Gastroesophageal sphincter (tissue), 4 donors: ENCODE data around the gene OPRL1. TPM values are rescaled to one million over a fixed set of nuclear protein-coding genes. Genes with fewer than 3 reads are reported as not detected.
"Not testable (repeated sequence)": the region's sequence is repeated elsewhere in the genome, so short reads cannot be mapped to it uniquely, and the experiment has no call there.

Experiments
- ATAC-seq: fragments of 150-250 bp; one replicate; pipeline ENCODE4 v1.9.1; 2016; ENCODE audit warnings: mild to moderate bottlenecking, moderate library complexity
- H3K27ac ChIP-seq, 4 donors: fragments of 200-600 bp; sonication (generic) in 3 of 4; 1 replicate in 3 of 4; 2 replicates in 1 of 4; pipeline ENCODE4 v1.5.1; 2016 to 2019
- H3K27me3 ChIP-seq: fragments of 200-600 bp; sonication (generic); one replicate; pipeline ENCODE4 v1.5.1; 2019
- H3K36me3 ChIP-seq, 2 donors: fragments of 200-600 bp; sonication (generic); one replicate each; pipeline ENCODE4 v1.5.1; 2019; ENCODE audit warnings: control low read depth in 1 of 2
- H3K4me1 ChIP-seq, 3 donors: fragments of 200-600 bp; sonication (generic); 1 replicate in 2 of 3; 2 replicates in 1 of 3; pipeline ENCODE4 v1.5.1; 2016 to 2019; ENCODE audit warnings: control low read depth in 2 of 3
- H3K4me3 ChIP-seq, 2 donors: fragments of 200-600 bp; sonication (generic); one replicate each; pipeline ENCODE4 v1.5.1; 2019; ENCODE audit warnings: mild to moderate bottlenecking in 1 of 2, moderate library complexity in 1 of 2
- H3K9me3 ChIP-seq, 3 donors: fragments of 200-600 bp; sonication (generic); one replicate each; pipeline ENCODE4 v1.5.1; 2017 to 2019; ENCODE audit warnings: control low read depth in 2 of 3
- CTCF ChIP-seq, 4 experiments: fragments of 200-600 bp in 2 of 4; fragments of 450-650 bp in 2 of 4; sonication (generic) in 1 of 4; IDR thresholded peaks; one replicate each; pipeline ENCODE4 v1.5.1; 2017 to 2019; ENCODE audit warnings: antibody characterized with exemption in 4 of 4, mild to moderate bottlenecking in 2 of 4, moderate library complexity in 2 of 4
- EP300 ChIP-seq: sonication (generic); formaldehyde crosslinking; IDR thresholded peaks from one replicate; pipeline ENCODE4 v1.6.1; 2017; ENCODE audit warnings: antibody characterized with exemption, mild to moderate bottlenecking
- POLR2A ChIP-seq, 2 donors: fragments of 450-650 bp; IDR thresholded peaks; one replicate each; pipeline ENCODE4 v1.6.1; 2017; ENCODE audit warnings: antibody characterized with exemption in 2 of 2, mild to moderate bottlenecking in 2 of 2, moderate library complexity in 1 of 2
- POLR2AphosphoS5 ChIP-seq: sonication (generic); formaldehyde crosslinking; IDR thresholded peaks from one replicate; pipeline ENCODE4 v1.6.1; 2017; ENCODE audit warnings: antibody characterized with exemption
- WGBS, 2 donors: methylation state at CpG; one replicate each; pipeline ENCODE4 v1.1.5; 2018; ENCODE audit warnings: low coverage in 1 of 2; 5-methylcytosine and 5-hydroxymethylcytosine counted together
- total RNA-seq, 4 donors: library from RNA; depleted of rRNA; stranded (reverse); fragments of >200 nt; gene quantifications; one replicate each; pipeline ENCODE4 v1.1.0, GENCODE V29; 2016

The OPRL1 gene
- total RNA-seq, 4 donors from 2014 or later, result 0.50 to 1.1 (median 0.66) TPM

- no peaks in the 10 kb centered on the region for H3K4me1 ChIP-seq
- WGBS, 2 donors, result 80% methylated on average over 1 of the region's 14 CpGs; no CpG with 5 or more reads in 1 of the 2 donors
- ATAC-seq, result no peak
- TF ChIP-seq CTCF (IDR thresholded peaks at IDR 0.05) (no peak), POLR2A (IDR thresholded peaks at IDR 0.05) (no peak), POLR2AphosphoS5 (no peak), EP300 (no peak)
- no peaks in the 10 kb centered on the region for H3K9me3 ChIP-seq
- H3K36me3 ChIP-seq, result no peaks in the 10 kb centered on the region
- no peak overlapping the region for H3K27ac ChIP-seq
- peaks cover 2% of the 10 kb centered on the region for H3K27me3 ChIP-seq
- H3K4me3 ChIP-seq, result no peak overlapping the region
These were observed 34.6 kb downstream of the OPRL1 start for GRCh38 chr20:64114356-64114971.

- Histone ChIP-seq H3K4me3 (no peak overlapping the region), H3K36me3 (no peaks in the 10 kb centered on the region), H3K27ac (no peak overlapping the region), H3K9me3 (no peaks in the 10 kb centered on the region), H3K27me3 (peaks cover 7% of the 10 kb centered on the region), H3K4me1 (peaks cover 0 to 5% (median 2%) of the 10 kb centered on the region in 3 donors)
- no peak for ATAC-seq
- 75 to 100% methylated on average over 2 to 6 of the region's 14 CpGs for WGBS, 2 donors
- no peak for TF ChIP-seq EP300
- TF ChIP-seq CTCF (IDR thresholded peaks at IDR 0.05), result no peak
- TF ChIP-seq POLR2AphosphoS5, result no peak
- TF ChIP-seq POLR2A (IDR thresholded peaks at IDR 0.05), result no peak
These were observed 35.5 kb downstream of the OPRL1 start for GRCh38 chr20:64115171-64115911.

- H3K4me3 ChIP-seq, result no peak overlapping the region
- peaks cover 0 to 9% (median 3%) of the 10 kb centered on the region in 3 donors for H3K4me1 ChIP-seq
- peaks cover 12% of the 10 kb centered on the region for H3K27me3 ChIP-seq
- no peak for TF ChIP-seq POLR2A (IDR thresholded peaks at IDR 0.05)
- TF ChIP-seq EP300, result no peak
- TF ChIP-seq CTCF (IDR thresholded peaks at IDR 0.05), result no peak
- TF ChIP-seq POLR2AphosphoS5, result no peak
- ATAC-seq, result no peak
- no peaks in the 10 kb centered on the region for H3K9me3 ChIP-seq
- H3K36me3 ChIP-seq, result no peaks in the 10 kb centered on the region
- H3K27ac ChIP-seq, result no peak overlapping the region
- WGBS, 2 donors, result 30% methylated on average over 2 of the region's 21 CpGs; no CpG with 5 or more reads in 1 of the 2 donors
These were observed 36.1 kb downstream of the OPRL1 start for GRCh38 chr20:64116016-64116415.

- H3K4me3 ChIP-seq, result no peak overlapping the region
- no peak overlapping the region for H3K27ac ChIP-seq
- no peak for ATAC-seq
- H3K9me3 ChIP-seq, result no peaks in the 10 kb centered on the region
- 67 to 84% methylated on average over 6 of the region's 17 CpGs for WGBS, 2 donors
- H3K4me1 ChIP-seq, result peaks cover 0 to 9% (median 3%) of the 10 kb centered on the region in 3 donors
- H3K36me3 ChIP-seq, result no peaks in the 10 kb centered on the region
- peaks cover 19% of the 10 kb centered on the region for H3K27me3 ChIP-seq
- no peak for TF ChIP-seq POLR2A (IDR thresholded peaks at IDR 0.05)
These were observed 36.9 kb downstream of the OPRL1 start for GRCh38 chr20:64116541-64117431.

- not testable (repeated sequence) for H3K9me3 ChIP-seq, H3K4me1 ChIP-seq, ATAC-seq, H3K36me3 ChIP-seq, H3K4me3 ChIP-seq, H3K27ac ChIP-seq
- WGBS, 2 donors, result no CpG with 5 or more reads among the region's 6 CpGs
- H3K27me3 ChIP-seq, result peaks cover 24% of the 10 kb centered on the region
These were observed 37.5 kb downstream of the OPRL1 start for GRCh38 chr20:64117432-64117777.
